DMS 273 treated with DMSO at 0.1 percent for 48 hours (cell line): ENCODE results near the gene ZNF639.
"Not testable (repeated sequence)": the region's sequence is repeated elsewhere in the genome, so short reads cannot be mapped to it uniquely, and the experiment has no call there.

Experiments used
- DNase-seq: peaks from one replicate; lab custom pipeline; 2025; lab: John Stamatoyannopoulos, UW

The ZNF639 gene, protein sequence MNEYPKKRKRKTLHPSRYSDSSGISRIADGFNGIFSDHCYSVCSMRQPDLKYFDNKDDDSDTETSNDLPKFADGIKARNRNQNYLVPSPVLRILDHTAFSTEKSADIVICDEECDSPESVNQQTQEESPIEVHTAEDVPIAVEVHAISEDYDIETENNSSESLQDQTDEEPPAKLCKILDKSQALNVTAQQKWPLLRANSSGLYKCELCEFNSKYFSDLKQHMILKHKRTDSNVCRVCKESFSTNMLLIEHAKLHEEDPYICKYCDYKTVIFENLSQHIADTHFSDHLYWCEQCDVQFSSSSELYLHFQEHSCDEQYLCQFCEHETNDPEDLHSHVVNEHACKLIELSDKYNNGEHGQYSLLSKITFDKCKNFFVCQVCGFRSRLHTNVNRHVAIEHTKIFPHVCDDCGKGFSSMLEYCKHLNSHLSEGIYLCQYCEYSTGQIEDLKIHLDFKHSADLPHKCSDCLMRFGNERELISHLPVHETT

DNA sequence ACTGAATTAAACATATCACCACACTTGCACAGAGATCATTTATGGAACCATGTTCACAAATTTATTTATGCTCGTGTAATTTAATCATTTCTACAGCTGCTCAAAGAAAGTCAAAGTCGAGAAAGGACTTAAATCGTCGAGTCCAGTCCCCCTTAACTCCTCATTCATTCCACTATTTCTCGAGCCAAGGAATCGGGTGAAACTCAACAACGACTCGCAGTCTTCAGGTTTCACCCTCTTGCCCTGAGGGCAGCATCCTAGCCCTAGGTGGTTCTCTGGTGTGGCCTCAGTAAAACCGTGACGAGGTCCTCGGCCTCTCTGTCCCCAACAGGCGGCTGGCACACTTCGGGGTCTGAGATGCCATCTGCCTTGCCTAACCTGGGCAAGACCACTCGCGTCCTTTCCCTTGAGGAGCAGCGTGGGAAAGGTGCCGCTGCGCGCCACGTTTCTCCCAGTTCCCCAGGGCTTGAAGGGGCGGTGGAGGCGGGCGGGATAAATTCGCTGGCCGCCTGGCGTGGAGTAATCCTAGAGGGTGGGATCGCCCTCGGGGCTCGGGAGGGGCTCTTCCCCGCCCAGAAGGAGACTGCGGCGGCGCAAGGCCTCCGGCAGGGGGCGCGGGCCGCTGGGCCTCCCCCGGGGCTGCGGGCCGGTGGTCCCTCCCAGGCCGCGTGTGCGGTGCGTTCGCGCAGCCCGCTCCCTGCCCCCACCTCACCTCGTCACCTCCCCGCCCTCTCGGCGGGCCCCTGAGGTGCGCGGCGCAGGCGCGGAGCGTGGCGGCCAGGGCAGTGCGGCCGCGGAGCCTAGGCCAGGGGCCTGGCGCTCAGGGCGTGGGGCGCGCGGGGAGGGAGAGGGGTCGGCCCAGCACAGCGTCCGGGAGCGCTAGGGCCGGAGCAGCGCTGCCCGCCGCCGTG lies at the start of gene ZNF639:
Gene ZNF639, plus strand, starts transcription at position 746 of the 911 bp plus-strand sequence. CDS start 5,263 bp downstream, outside the sequence.
- peak; percentile 83 for DNase-seq

DNA sequence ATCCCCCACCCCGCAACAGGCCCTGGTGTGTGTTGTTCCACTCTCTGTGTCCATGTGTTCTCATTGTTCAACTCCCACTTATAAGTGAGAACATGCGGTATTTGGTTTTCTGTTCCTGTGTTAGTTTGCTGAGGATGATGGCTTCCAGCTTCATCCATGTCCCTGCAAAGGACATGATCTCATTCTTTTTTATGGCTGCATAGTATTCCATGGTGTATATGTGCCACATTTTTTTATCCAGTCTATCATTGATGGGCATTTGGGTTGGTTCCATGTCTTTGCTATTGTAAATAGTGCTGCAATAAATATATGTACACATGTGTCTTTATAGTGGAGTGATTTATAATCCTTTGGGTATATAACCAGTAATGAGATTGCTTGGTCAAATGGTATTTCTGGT lies 48.4 kb upstream of the ZNF639 start:
- not testable (repeated sequence) for DNase-seq

DNA sequence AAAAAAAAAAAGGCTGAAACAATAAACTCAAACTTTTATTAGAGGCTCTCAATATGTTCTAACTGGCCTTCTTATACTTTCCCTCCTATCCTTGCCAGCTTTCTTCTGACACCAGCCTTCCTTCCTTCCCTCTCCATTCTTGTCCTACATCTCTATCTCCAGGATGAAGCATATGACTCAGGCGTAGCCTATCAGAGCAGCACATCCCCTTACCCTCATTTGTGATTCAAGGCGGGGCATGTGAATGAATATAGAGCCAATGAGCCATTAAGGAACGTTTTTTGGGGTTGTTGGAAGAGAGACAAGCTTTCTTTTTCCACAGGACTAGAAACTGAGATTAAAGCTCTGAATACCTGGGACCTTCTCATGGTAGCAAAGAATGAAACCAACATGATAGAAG lies 46.8 kb upstream of the ZNF639 start:
- no peak for DNase-seq

DNA sequence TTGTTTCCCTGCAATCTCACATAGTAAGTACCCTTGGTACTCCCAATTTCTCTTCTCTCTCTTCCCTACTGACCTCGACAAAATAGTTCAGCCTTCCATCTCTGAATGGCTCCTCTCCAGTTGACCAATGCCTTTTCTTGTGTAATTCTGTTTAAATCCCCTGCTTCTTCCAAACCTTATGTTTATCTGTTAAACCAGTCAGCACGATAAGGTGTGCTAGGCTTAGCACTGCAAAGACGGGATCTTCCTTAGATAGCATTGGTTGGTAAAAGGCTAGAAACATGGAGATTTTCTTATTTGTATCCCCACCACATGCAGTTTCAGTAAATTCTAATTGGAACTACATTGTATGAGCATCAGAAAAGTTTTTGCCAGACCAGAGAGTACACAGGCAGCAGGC lies 46.1 kb upstream of the ZNF639 start:
- DNase-seq: no peak

DNA sequence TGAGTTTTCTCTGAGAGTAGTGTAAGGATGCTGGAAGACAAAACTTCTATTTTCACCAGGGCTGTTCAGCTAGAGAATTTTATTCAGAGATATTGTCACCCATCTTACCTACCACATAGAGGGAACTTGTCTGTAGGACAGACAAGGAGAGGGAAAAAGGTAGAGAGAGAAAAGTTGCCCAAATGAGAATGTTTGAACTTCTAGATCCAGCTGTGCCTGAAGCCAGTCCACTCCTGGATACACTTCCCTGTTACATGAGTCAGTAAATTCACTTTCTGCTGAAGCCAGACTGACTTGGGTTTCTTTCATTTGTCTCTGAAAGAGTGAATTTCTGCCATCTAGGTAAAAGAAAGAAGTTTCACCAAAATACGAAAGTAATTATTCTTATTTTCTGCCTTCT lies 44.7 kb upstream of the ZNF639 start:
- DNase-seq: no peak

DNA sequence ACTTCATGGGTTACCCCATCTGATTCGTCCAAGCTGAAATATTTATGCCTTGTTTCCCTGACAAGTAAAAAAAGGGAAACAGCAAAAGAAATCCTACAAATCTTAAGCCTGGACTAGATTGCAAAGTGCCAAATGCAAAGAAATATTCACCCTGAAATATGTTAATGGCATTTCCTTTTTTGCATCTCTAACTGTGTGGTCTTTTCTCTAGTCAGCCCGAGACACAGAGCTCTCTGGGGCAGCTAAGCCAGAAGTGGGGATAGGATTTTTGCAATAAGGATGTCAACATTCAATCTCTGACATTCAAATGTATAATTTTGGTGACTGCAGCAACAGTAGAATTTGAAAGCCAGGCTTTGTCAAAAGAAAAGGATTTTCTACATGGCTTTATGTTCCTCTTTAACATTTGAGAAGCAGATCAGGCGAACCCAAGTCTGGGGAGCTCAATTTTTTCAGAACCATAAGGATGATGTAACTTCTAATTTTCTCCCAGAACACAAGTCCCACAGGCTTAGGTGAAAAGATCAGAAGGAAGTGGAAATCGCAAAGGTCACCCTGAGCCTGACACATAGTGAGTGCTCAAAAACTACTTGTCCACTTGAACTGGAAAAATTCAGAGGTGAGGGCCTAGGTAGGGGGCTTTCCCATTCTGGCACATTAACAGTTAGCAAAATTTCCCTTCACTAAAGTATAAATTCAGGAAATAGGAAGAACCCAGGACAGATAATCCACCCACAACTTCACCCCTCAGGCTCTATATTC lies 43.7 kb upstream of the ZNF639 start:
- DNase-seq: no peak

DNA sequence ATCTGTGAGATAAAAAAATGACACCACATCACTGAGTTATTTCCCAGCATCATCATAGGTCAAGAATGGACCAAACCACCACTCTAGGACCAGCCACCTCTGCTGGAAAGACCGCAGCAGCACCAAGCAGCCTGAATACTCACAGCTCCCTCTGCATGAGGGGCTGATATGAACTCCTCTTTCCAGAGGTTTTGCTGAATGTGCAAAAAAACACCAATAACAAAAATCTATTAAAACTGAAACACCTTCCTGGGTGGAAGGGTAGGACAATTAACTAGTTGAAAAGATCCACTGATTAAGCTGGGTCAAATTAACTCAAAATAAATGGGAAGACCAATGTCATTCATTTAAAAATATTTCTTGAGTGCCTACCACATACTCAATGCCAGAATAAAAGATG lies 43.0 kb upstream of the ZNF639 start:
- DNase-seq: no peak

DNA sequence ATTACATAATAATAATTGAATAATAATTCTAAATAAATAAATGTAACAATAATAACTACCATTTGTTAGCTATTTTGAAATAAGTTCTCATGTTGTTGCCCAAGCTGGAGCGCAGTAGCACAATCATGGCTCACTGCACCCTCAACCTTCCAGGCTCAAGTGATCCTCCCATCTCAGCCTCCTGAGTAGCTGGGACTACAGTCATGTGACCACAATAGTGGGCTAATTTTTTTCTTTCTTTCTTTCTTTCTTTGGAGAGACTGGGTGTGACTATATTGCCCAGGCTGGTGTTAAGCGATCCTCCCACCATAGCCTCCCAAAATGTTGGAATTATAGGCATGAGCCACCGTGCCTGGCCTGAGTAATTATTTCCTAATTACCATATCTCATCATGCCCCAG lies 41.0 kb upstream of the ZNF639 start:
- no peak for DNase-seq

DNA sequence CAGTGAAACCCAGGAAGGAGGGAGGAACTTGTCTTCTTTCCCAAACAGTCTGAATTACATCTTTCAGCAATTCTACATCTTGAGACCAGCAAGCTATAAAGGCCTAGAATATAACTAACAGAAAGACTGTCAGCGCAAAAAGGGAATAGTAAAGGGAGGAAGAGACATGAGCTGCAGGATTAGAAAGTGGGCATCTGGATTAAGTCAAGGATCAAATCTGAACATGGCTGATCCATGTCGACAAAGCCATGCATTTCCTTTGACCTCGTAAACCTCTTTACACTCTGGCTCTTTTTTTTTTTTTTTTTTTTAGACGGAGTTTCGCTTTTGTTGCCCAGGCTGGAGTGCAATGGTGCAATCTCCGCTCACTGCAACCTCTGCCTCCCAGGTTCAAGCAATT lies 36.5 kb upstream of the ZNF639 start:
- DNase-seq: no peak

DNA sequence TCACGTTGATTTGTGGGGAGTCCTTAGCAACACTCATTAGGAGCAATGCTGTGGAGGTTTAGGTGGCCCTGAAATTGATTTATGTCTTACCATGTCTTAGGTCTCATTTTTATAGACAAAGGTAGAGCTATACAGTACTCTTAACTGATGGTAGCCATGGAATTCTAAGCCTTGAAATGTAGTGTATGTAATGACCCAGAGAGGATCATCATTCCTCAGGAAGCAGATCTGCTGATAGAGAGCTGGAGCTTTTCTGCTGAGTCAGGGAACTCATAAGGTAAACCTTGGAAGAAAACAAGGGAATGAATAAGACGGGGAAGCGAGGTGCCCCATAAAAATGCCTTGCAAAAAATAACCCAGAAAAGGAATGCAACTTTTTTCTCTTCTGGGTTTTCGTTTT lies 34.0 kb upstream of the ZNF639 start:
- no peak for DNase-seq

DNA sequence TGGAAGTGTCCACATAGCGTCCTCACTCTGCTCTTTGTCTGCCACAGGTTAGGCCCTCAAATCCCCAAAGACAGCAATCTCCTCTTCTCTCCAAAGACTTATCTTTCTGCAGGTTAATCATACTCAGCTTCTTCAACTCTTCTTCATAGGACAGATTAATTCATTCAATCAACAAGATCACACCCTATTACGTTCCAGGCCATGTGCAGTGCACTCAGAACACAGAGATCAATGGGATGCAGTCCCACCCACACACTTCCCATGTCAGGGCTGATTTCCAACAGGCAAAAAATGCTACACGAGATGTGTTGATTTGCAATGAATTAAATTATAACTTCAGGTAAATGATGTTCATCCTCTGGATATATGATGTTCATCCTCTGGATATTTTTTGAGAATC lies 33.5 kb upstream of the ZNF639 start:
- no peak for DNase-seq

DNA sequence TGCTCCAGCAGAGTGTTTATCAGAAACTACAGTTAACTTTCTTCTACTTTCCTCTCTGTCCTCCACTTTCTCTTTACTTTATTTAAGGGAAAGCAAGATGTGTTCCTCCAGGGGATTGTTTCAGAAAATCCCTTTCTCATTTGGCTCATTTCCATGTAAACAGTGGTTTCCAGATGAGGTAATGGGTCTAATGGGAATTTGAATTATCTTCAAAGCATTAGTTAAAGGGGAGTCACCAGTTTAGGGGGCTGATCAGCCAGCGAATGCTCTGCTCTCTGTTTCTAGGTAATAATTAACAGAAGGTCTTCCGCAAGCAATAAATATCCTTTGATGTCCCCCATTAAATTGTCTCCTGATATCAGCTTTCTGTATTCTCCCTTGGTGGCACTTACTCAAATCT lies 30.4 kb upstream of the ZNF639 start:
- no peak for DNase-seq

DNA sequence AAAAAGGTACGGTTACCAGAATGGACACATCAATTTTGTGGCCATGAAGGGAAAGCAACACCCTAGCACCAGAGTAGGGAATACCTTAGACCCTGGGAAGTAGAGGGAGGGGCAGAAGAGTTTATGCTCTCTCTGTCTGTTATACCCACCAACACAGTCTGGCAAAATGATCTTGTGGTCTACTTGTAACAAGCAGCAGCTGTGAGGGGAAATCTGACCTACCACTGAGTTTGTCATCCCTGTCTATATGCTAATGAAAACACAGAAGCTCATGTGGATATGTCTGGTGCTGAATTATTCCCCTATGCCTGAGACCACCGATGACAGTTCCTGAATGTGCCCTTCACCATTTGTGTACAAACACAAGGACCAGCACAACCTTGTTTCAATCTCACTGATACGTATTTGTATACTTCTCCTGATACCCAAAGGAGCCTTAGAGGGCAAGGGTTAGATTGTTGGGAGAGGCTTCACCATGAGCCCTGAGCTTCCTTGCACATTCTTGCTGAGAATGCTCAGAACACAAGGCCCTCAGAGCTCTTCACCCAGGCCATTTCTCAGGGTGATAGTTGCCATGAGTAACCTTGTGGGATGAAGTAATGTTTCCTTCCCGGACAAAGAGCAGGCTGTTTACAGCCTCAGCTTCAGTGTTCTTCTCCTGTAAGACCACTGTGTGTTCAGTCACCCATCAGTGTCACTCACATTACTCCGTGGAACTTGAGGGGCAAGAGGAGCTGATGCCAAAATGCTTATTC lies 24.7 kb upstream of the ZNF639 start:
- no peak for DNase-seq

DNA sequence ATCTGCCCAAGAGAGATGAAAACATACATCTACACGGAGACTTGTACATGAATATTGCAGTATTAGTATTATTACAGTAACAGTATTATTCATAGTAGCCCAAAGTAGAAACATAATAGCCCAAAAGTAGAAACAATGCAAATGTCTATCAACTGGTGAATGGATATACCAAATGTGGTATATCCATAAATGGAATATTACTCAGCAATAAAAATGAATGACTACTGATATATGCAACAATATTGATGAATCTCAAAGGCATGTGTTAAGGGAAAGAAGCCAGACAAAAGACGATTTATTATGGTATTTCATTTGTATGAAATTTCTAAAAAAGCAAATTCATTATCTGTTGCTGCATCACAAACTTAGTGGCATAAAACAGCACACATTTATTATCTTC lies 23.5 kb upstream of the ZNF639 start:
- DNase-seq: no peak

DNA sequence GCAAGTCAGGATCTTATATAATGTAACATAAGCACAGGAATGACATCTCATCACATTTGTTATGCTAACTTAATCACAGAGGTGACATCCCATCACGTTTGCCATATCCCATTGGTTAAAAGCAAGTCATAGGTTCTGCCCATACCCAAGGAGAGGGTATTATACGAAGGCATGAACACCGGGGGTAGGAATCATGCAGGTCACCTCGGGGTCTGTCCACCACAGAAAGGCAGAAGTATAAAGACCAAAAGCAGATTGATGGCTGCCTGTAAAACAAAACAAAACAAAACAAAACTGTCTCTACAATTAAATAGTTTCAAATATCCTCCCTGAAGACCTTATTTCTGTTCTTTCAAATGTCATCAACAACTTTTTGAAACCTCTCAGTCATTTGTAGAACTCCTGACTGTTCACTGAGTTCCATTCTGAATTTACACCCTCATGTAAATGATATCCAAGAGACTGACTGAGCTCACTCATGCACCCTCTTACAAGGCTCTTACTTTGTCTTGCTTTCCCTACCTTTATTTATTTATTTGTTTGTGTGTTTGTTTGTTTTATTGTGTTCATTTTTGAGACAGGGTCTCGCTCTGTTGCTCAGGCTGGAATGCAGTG lies 22.7 kb upstream of the ZNF639 start:
- DNase-seq: no peak

DNA sequence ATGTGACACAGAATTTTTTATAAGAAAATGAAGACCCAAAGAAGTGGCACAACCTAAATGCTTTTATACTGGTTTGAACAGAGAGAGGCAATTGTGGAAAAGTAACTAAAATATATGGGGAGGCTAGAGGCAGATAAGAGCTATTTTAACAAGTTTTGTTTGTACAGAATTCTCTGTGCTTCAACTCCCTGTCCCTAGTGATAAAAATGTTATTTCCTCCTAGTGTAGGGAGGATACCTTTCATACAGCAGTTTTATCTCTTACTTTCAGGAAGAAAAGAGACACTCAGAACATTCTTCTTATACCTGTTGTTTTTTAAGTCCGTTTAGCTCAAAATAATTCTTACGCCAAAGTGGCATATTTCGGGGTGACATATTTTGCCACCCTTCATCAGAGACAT lies 21.2 kb upstream of the ZNF639 start:
- DNase-seq: no peak

DNA sequence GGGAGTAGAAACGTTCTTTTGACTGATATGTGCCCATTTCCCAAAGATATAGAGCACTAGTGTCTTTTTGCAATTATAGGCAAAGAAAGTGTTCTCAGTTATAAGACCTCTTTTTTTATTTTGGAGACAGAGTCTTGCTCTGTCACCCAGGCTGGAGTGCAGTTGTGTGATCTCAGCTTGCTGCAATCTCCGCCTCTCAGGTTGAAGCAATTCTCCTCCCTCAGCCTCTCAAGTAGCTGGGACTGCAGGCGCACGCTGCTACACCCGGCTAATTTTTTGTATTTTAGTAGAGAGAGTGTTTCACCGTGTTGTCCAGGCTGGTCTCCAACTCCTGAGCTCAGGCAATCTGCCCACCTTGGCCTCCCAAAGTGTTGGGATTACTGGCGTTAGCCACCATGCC lies 20.7 kb upstream of the ZNF639 start:
- no peak for DNase-seq

DNA sequence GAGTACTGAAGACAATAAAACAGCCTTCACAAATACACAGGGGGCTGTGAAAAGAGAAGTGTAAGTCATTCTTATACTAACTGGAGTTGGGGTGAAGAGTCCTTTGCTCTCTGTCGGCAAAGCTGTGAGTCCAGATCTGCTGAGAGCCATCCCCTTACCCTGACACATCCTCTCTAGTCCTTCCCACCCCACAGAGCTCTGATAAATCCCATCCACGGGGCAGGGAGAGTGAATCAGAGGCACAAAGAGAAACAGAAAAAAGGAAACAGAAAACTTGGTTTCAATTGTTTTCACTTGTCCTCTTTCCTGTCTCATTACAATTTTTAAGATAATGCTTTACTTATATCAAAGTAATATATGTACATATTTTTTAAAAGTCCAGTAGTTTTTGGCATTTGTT lies 18.2 kb upstream of the ZNF639 start:
- no peak for DNase-seq

DNA sequence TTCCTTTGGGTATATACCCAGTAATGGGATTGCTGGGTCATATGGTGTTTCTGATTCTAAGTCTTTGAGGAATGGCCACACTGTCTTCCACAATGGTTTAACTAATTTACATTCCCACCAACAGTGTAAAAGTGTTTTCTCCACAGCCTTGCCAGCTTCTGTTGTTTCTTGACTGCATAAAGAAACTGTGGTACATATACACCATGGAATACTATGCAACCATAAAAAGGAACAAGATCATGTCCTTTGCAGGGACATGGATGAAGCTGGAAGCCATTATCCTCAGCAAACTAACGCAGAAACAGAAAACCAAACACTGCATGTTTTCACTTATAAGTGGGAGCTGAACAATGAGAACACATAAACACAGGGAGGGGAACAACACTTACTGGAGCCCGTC lies 15.5 kb upstream of the ZNF639 start:
- not testable (repeated sequence) for DNase-seq

DNA sequence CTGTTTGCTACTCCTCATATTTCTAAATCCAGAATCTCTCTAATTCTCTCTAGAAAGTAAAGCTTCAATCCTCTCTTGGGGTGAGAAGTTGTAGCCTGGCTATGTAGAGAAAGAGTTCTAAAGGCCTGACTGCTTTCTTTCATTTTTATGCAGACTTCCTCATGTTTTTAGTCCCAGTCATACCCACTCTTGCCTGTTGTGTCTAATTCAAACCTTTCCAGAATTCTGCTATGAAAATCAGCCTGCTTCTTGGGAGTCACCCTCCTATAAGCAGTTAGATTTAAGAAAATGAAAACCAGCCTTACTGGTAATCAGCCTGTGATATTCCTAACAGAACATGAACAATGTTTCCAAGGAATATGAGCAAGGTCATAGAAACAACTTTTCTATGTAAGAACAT lies 14.8 kb upstream of the ZNF639 start:
- DNase-seq: no peak
